MM.1S (cell line): ENCODE measurements around the gene NSFL1C.

Experiments used
- DNase-seq: peaks from one replicate; pipeline ENCODE4 v3.0.0-alpha.2; 2015
- H2AFZ ChIP-seq: fragments of 300-600 bp; sonication (generic); 2 replicates; pipeline ENCODE4 v1.6.0; 2016; ENCODE audit warnings: antibody characterized with exemption, low read length
- H3F3A ChIP-seq: fragments of 300-600 bp; sonication (generic); 2 replicates; pipeline ENCODE4 v1.6.1; 2016; ENCODE audit warnings: mild to moderate bottlenecking, antibody characterized with exemption, low read length, moderate library complexity, mixed read lengths; ENCODE audit not compliant: insufficient read depth
- H3K27ac ChIP-seq: fragments of 300-600 bp; sonication (generic); 2 replicates; pipeline ENCODE4 v1.5.1; 2016; ENCODE audit warnings: mild to moderate bottlenecking, low read length
- H3K27me3 ChIP-seq: fragments of 300-600 bp; sonication (generic); replicated peaks from 2 replicates; pipeline ENCODE4 v1.6.0; 2016; ENCODE audit warnings: low read length; ENCODE audit not compliant: insufficient read depth
- H3K36me3 ChIP-seq: fragments of 300-600 bp; sonication (generic); replicated peaks from 2 replicates; pipeline ENCODE4 v1.6.1; 2016; ENCODE audit warnings: mild to moderate bottlenecking, low read length, mixed read lengths; ENCODE audit not compliant: insufficient read depth
- H3K4me1 ChIP-seq: fragments of 300-600 bp; sonication (generic); 2 replicates; pipeline ENCODE4 v1.6.1; 2016; ENCODE audit warnings: low read length, mixed read lengths
- H3K4me2 ChIP-seq: fragments of 300-600 bp; sonication (generic); 2 replicates; pipeline ENCODE4 v1.6.0; 2016; ENCODE audit warnings: low read depth, low read length
- H3K4me3 ChIP-seq: fragments of 300-600 bp; sonication (generic); 2 replicates; pipeline ENCODE4 v1.5.1; 2016; ENCODE audit warnings: low read length, mixed read lengths
- H3K79me2 ChIP-seq: fragments of 300-600 bp; sonication (generic); 2 replicates; pipeline ENCODE4 v1.6.1; 2016; ENCODE audit warnings: mixed run types, low read length, mixed read lengths
- H3K9ac ChIP-seq: fragments of 300-600 bp; sonication (generic); 2 replicates; pipeline ENCODE4 v1.6.1; 2016; ENCODE audit warnings: low read length, mixed read lengths
- H3K9me2 ChIP-seq: fragments of 300-600 bp; sonication (generic); replicated peaks from 2 replicates; pipeline ENCODE4 v1.6.1; 2016; ENCODE audit warnings: mild to moderate bottlenecking, low read length, mixed read lengths; ENCODE audit not compliant: insufficient read depth
- H3K9me3 ChIP-seq: fragments of 300-600 bp; sonication (generic); replicated peaks from 2 replicates; pipeline ENCODE4 v1.6.1; 2016; ENCODE audit warnings: mild to moderate bottlenecking, low read length, mixed read lengths; ENCODE audit not compliant: insufficient read depth
- H4K20me1 ChIP-seq: fragments of 300-600 bp; sonication (generic); 2 replicates; pipeline ENCODE4 v1.6.1; 2016; ENCODE audit warnings: mild to moderate bottlenecking, low read length, moderate library complexity, mixed read lengths; ENCODE audit not compliant: insufficient read depth
- EZH2 ChIP-seq: fragments of 300-600 bp; sonication (generic); optimal IDR thresholded peaks from 2 replicates; pipeline ENCODE3; 2017; ENCODE audit warnings: low read depth, mild to moderate bottlenecking, antibody characterized with exemption, low read length, mixed read lengths
- EZH2phosphoT487 ChIP-seq: fragments of 300-600 bp; sonication (generic); IDR thresholded peaks from 2 replicates; pipeline ENCODE4 v1.6.1; 2018; ENCODE audit warnings: antibody characterized with exemption, low read length
- TF ChIP-seq, protein P1 (sequence below): fragments of 300-600 bp; sonication (generic); IDR thresholded peaks from 2 replicates; pipeline ENCODE4 v1.5.1; 2016; ENCODE audit warnings: antibody characterized with exemption, low read length, mixed read lengths

The NSFL1C gene

GRCh38 chr20:1450926-1451491 lies 15.6 kb downstream of the NSFL1C start:
- no peak for DNase-seq
- H3K27me3 ChIP-seq = no peaks in the 10 kb centered on the region
- no peak overlapping the region for H3K4me3 ChIP-seq
- TF ChIP-seq, protein P1, sequence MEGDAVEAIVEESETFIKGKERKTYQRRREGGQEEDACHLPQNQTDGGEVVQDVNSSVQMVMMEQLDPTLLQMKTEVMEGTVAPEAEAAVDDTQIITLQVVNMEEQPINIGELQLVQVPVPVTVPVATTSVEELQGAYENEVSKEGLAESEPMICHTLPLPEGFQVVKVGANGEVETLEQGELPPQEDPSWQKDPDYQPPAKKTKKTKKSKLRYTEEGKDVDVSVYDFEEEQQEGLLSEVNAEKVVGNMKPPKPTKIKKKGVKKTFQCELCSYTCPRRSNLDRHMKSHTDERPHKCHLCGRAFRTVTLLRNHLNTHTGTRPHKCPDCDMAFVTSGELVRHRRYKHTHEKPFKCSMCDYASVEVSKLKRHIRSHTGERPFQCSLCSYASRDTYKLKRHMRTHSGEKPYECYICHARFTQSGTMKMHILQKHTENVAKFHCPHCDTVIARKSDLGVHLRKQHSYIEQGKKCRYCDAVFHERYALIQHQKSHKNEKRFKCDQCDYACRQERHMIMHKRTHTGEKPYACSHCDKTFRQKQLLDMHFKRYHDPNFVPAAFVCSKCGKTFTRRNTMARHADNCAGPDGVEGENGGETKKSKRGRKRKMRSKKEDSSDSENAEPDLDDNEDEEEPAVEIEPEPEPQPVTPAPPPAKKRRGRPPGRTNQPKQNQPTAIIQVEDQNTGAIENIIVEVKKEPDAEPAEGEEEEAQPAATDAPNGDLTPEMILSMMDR = no peak
- TF ChIP-seq EZH2 (no peak), EZH2phosphoT487 (no peak)
- H3F3A ChIP-seq = no peaks in the 10 kb centered on the region
- H3K9me3 ChIP-seq = no peaks in the 10 kb centered on the region
- H2AFZ ChIP-seq = no peak overlapping the region
- H3K36me3 ChIP-seq = peaks cover 29% of the 10 kb centered on the region
- no peaks in the 10 kb centered on the region for H3K4me1 ChIP-seq
- no peak overlapping the region for H3K9ac ChIP-seq
- H3K79me2 ChIP-seq = no peaks in the 10 kb centered on the region
- H3K27ac ChIP-seq = no peak overlapping the region
- H3K4me2 ChIP-seq = no peak overlapping the region
- no peaks in the 10 kb centered on the region for H3K9me2 ChIP-seq
- H4K20me1 ChIP-seq = no peaks in the 10 kb centered on the region

DNA sequence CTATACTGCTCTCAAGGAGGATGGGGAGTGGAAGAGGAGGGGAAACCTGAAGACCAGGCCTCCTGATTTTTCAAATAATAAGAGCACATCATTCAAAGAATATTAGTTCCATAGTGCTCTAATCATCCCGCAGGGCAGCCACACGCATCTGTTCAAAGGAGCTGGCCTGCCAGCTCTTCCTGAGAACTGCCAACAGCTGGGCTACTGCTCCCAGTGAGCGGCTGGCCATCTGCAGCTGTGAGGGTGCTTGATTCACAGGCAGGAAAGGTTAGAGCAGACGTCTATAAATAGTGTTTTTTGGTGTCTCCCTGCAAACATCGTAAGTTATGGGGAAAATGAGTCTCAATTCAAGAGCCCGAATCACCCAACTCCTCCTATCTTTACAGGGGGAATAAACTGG lies 17.3 kb downstream of the NSFL1C start:
- H3K9me2 ChIP-seq = no peaks in the 10 kb centered on the region
- no peak overlapping the region for H3K4me3 ChIP-seq
- H3K9me3 ChIP-seq = no peaks in the 10 kb centered on the region
- no peak overlapping the region for H3K27ac ChIP-seq
- H2AFZ ChIP-seq = no peak overlapping the region
- no peaks in the 10 kb centered on the region for H3F3A ChIP-seq
- H3K79me2 ChIP-seq = no peaks in the 10 kb centered on the region
- H3K27me3 ChIP-seq = no peaks in the 10 kb centered on the region
- no peak overlapping the region for H3K4me2 ChIP-seq
- no peaks in the 10 kb centered on the region for H3K4me1 ChIP-seq
- DNase-seq = no peak
- H3K9ac ChIP-seq = no peak overlapping the region
- no peaks in the 10 kb centered on the region for H4K20me1 ChIP-seq
- TF ChIP-seq EZH2phosphoT487 (no peak), EZH2 (no peak)
- TF ChIP-seq, protein P1 = no peak
- H3K36me3 ChIP-seq = peaks cover 36% of the 10 kb centered on the region

GRCh38 chr20:1448081-1448620 lies 18.5 kb downstream of the NSFL1C start:
- Histone ChIP-seq H4K20me1 (no peaks in the 10 kb centered on the region), H3K4me1 (no peaks in the 10 kb centered on the region), H3F3A (no peaks in the 10 kb centered on the region), H3K79me2 (no peaks in the 10 kb centered on the region), H3K36me3 (peaks cover 37% of the 10 kb centered on the region), H3K27me3 (no peaks in the 10 kb centered on the region), H3K27ac (no peak overlapping the region), H2AFZ (no peak overlapping the region), H3K9me2 (no peaks in the 10 kb centered on the region), H3K4me3 (no peak overlapping the region), H3K4me2 (no peak overlapping the region), H3K9ac (no peak overlapping the region), H3K9me3 (no peaks in the 10 kb centered on the region)
- TF ChIP-seq EZH2phosphoT487 (no peak), EZH2 (no peak)
- no peak for DNase-seq

DNA sequence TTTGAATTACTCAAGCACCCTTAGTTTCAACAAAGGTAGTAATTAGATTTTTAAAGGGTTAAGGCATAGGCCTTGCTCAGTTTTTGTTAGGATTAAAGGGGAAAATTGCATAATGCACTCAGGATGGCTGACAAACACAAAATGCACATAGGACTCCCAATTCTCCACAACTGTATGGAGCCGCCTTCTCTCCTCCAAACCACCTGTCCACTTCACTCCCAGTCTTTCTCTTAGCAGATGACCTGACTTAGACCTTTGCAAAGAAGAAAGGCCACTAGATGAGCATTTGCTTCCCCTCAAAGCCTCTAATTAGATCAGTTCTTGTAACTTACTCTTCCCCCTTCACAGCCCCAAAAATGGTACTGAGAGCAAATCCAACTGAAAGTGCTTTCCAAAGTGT lies 20.1 kb downstream of the NSFL1C start:
- no peaks in the 10 kb centered on the region for H3K4me1 ChIP-seq
- H2AFZ ChIP-seq = no peak overlapping the region
- H3K9me2 ChIP-seq = no peaks in the 10 kb centered on the region
- H3K79me2 ChIP-seq = no peaks in the 10 kb centered on the region
- no peak for DNase-seq
- H3F3A ChIP-seq = no peaks in the 10 kb centered on the region
- no peaks in the 10 kb centered on the region for H3K27me3 ChIP-seq
- H4K20me1 ChIP-seq = no peaks in the 10 kb centered on the region
- H3K4me3 ChIP-seq = no peak overlapping the region
- TF ChIP-seq, protein P1 = no peak
- TF ChIP-seq EZH2phosphoT487 = no peak
- H3K9ac ChIP-seq = no peak overlapping the region
- no peaks in the 10 kb centered on the region for H3K9me3 ChIP-seq
- peaks cover 24% of the 10 kb centered on the region for H3K36me3 ChIP-seq
- no peak overlapping the region for H3K27ac ChIP-seq
- no peak overlapping the region for H3K4me2 ChIP-seq
